Loucy (cell line): Measurements from ENCODE around the gene ERFL.

Experiments used
- H2AFZ ChIP-seq: fragments of 200-600 bp; sonication (generic); 2 replicates; pipeline ENCODE4 v1.6.0; 2016; ENCODE audit warnings: antibody characterized with exemption, mild to moderate bottlenecking, low read length, moderate library complexity
- H3F3A ChIP-seq: fragments of 200-600 bp; 2 replicates; pipeline ENCODE4 v1.6.0; 2016; ENCODE audit warnings: antibody characterized with exemption, low read depth, mild to moderate bottlenecking
- H3K27me3 ChIP-seq: fragments of 200-600 bp; sonication (generic); 2 replicates; pipeline ENCODE4 v1.6.1; 2014; ENCODE audit warnings: low read length, mild to moderate bottlenecking; ENCODE audit not compliant: insufficient read depth, poor library complexity, severe bottlenecking
- H3K36me3 ChIP-seq: fragments of 200-600 bp; sonication (generic); 2 replicates; pipeline ENCODE4 v1.6.1; 2016; ENCODE audit warnings: low read length; ENCODE audit not compliant: insufficient read depth
- H3K4me1 ChIP-seq: fragments of 200-600 bp; sonication (generic); 2 replicates; pipeline ENCODE4 v1.5.1; 2014; ENCODE audit warnings: low read length, mild to moderate bottlenecking; ENCODE audit not compliant: insufficient read depth, poor library complexity, severe bottlenecking
- H3K4me2 ChIP-seq: fragments of 200-600 bp; sonication (generic); 2 replicates; pipeline ENCODE4 v1.6.0; 2014; ENCODE audit warnings: antibody characterized with exemption, low read length, low read depth, mild to moderate bottlenecking; ENCODE audit not compliant: poor library complexity, severe bottlenecking
- H3K4me3 ChIP-seq: fragments of 200-600 bp; sonication (generic); 2 replicates; pipeline ENCODE4 v1.5.1; 2014; ENCODE audit warnings: low read length, mild to moderate bottlenecking, mixed read lengths; ENCODE audit not compliant: poor library complexity, severe bottlenecking
- H3K79me2 ChIP-seq: fragments of 200-600 bp; sonication (generic); 2 replicates; pipeline ENCODE4 v1.6.1; 2014; ENCODE audit warnings: low read length; ENCODE audit not compliant: insufficient read depth
- H3K9ac ChIP-seq: fragments of 200-600 bp; sonication (generic); 2 replicates; pipeline ENCODE4 v1.6.0; 2014; ENCODE audit warnings: mild to moderate bottlenecking, low read depth, low read length, moderate library complexity; ENCODE audit not compliant: poor library complexity, severe bottlenecking
- H3K9me2 ChIP-seq: fragments of 200-600 bp; sonication (generic); replicated peaks from 2 replicates; pipeline ENCODE4 v1.6.1; 2016; ENCODE audit warnings: low read depth, low read length, mixed read lengths
- H3K9me3 ChIP-seq: fragments of 200-600 bp; sonication (generic); 2 replicates; pipeline ENCODE4 v1.6.1; 2014; ENCODE audit warnings: mild to moderate bottlenecking, antibody characterized with exemption, low read length, low read depth; ENCODE audit not compliant: insufficient read depth
- H4K20me1 ChIP-seq: fragments of 200-600 bp; sonication (generic); 2 replicates; pipeline ENCODE4 v1.6.0; 2014; ENCODE audit warnings: antibody characterized with exemption, low read length, mild to moderate bottlenecking; ENCODE audit not compliant: insufficient read depth, poor library complexity, severe bottlenecking
- EZH2phosphoT487 ChIP-seq: fragments of 200-600 bp; IDR thresholded peaks from 2 replicates; pipeline ENCODE4 v1.6.1; 2018; ENCODE audit warnings: antibody characterized with exemption, mild to moderate bottlenecking, moderate library complexity, borderline replicate concordance
- TF ChIP-seq, protein P1 (sequence below): fragments of 200-600 bp; sonication (generic); conservative IDR thresholded peaks from 2 replicates; pipeline ENCODE4 v1.5.1; 2014; ENCODE audit warnings: mild to moderate bottlenecking, antibody characterized with exemption, low read length

The ERFL gene

DNA sequence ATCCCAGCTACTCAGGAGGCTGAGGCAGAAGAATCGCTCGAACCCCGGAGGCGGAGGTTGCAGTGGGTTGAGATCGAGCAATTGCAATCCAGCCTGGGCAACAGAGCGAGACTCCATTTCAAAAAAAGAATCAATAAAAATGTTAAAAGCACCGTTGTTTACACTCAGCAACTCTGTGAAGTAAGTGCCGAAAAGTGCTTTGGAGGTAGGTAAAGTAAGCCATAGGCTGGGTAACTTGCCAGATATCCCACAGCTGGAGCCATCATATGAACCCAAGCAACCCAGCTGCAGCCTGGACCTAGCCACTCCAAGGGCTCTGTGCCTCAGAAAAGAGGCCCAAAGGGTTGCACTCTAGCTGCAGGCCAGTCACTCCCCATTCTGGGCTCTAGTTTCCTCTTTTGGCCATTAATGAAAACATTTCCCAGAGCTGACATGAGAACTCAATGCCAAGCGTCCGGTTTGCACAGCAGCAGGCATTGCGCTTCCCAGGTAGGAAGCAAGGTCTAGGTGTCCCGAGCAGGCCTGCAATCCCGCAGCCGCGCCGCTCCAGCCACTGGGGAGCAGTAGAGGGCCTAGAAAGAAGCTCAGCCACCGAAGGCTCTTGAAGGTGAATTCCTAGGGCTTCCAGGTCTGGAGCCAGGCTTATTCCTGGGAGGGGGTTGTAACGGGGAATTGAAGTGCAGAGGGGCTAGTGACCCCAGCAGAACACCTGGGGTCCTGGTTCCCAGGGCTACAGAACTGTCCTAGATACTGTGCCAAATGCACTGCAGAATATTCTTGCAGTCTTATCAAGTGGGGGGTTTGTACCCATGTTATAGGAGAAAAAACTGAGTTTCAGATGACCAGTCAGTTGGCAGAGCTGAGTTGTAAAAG lies 55.2 kb downstream of the ERFL start:
- TF ChIP-seq, protein P1, sequence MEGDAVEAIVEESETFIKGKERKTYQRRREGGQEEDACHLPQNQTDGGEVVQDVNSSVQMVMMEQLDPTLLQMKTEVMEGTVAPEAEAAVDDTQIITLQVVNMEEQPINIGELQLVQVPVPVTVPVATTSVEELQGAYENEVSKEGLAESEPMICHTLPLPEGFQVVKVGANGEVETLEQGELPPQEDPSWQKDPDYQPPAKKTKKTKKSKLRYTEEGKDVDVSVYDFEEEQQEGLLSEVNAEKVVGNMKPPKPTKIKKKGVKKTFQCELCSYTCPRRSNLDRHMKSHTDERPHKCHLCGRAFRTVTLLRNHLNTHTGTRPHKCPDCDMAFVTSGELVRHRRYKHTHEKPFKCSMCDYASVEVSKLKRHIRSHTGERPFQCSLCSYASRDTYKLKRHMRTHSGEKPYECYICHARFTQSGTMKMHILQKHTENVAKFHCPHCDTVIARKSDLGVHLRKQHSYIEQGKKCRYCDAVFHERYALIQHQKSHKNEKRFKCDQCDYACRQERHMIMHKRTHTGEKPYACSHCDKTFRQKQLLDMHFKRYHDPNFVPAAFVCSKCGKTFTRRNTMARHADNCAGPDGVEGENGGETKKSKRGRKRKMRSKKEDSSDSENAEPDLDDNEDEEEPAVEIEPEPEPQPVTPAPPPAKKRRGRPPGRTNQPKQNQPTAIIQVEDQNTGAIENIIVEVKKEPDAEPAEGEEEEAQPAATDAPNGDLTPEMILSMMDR: peak; percentile 89
- TF ChIP-seq EZH2phosphoT487: no peak
- H4K20me1 ChIP-seq: peaks cover 23% of the 10 kb centered on the region
- H2AFZ ChIP-seq: no peak overlapping the region
- H3K9me3 ChIP-seq: no peaks in the 10 kb centered on the region
- H3K4me2 ChIP-seq: no peak overlapping the region
- peaks cover 43% of the 10 kb centered on the region; the same call in 1 of the 2 replicates for H3K36me3 ChIP-seq
- peaks cover 21% of the 10 kb centered on the region for H3K79me2 ChIP-seq
- no peak overlapping the region for H3K9ac ChIP-seq
- H3K27me3 ChIP-seq: no peaks in the 10 kb centered on the region
- H3K9me2 ChIP-seq: no peaks in the 10 kb centered on the region
- no peak overlapping the region for H3K4me3 ChIP-seq
- peaks cover 22% of the 10 kb centered on the region; the same call in 1 of the 2 replicates for H3F3A ChIP-seq
- H3K4me1 ChIP-seq: peaks cover 28% of the 10 kb centered on the region

DNA sequence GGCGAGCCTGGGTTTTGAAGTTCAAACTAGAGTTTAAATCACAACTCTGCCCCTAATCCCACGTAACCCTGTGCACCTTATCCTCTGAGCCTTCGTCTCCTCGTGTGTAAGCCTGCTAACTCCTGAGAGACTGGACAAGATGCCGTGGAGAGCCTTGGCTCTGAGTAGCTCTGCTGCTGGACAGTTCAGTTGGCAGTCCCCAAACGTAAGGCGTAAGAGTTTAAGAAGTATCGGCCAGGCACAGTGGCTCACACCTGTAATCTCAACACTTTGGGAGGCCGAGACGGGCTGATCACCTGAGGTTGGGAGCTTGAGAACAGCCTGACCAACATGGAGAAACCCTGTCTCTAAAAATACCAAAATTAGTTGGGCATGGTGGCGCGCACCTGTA lies 55.9 kb downstream of the ERFL start:
- no peak for TF ChIP-seq EZH2phosphoT487
- TF ChIP-seq, protein P1: no peak
- H3K4me2 ChIP-seq: no peak overlapping the region
- no peak overlapping the region for H3K9ac ChIP-seq
- no peaks in the 10 kb centered on the region for H3K27me3 ChIP-seq
- H3K79me2 ChIP-seq: peaks cover 21% of the 10 kb centered on the region
- peaks cover 30% of the 10 kb centered on the region for H4K20me1 ChIP-seq
- H2AFZ ChIP-seq: no peak overlapping the region
- peaks cover 22% of the 10 kb centered on the region; the same call in 1 of the 2 replicates for H3F3A ChIP-seq
- no peaks in the 10 kb centered on the region for H3K9me3 ChIP-seq
- H3K36me3 ChIP-seq: peaks cover 50% of the 10 kb centered on the region; the same call in 1 of the 2 replicates
- no peaks in the 10 kb centered on the region for H3K9me2 ChIP-seq
- H3K4me1 ChIP-seq: peaks cover 26% of the 10 kb centered on the region
- no peak overlapping the region for H3K4me3 ChIP-seq

DNA sequence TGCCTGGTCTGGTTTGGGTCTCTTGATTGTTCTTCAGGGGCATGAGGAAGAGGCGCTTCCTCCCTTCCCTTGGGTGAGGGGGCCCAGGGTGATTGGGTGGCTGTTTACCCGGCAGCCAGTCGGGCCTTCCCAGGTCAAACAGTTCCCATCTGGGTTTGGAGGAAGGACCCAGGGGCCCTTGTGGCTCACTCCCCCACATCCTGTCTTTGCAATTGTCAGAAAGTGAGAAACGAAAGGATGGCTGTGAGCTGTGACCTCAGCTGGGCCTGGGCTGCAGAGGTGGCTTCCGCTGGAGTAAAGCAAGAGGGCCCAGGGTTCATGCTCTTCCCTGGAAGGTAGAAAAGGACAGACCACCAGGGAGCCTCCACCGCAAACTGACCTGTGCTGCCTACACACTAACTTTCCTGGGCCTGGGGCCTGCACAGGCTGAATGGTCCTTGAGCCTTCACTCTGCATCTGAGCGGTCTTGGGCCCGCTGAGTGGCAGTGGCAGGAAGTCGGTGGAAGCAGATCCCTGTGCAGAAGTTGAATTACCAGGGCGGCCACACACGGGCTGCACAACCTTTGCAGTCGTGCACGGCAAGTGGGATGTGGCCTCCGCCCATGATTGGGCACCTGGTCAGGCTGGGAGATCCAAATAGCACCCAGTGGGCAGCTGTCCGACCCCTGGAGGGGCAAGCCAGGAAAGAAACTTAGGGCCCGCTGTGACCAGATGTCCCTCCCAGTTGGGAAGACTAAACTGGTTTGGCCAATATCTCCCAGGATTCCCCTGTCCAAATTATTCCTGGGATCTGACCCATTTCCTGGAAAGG lies 56.5 kb downstream of the ERFL start:
- peaks cover 26% of the 10 kb centered on the region for H3K79me2 ChIP-seq
- H3K9me3 ChIP-seq: no peaks in the 10 kb centered on the region
- no peaks in the 10 kb centered on the region for H3K9me2 ChIP-seq
- H3K4me2 ChIP-seq: no peak overlapping the region
- peaks cover 22% of the 10 kb centered on the region; the same call in 1 of the 2 replicates for H3F3A ChIP-seq
- no peak overlapping the region for H3K4me3 ChIP-seq
- H3K9ac ChIP-seq: no peak overlapping the region
- peaks cover 20% of the 10 kb centered on the region for H3K4me1 ChIP-seq
- H3K36me3 ChIP-seq: peaks cover 52% of the 10 kb centered on the region; the same call in 1 of the 2 replicates
- no peak overlapping the region for H2AFZ ChIP-seq
- TF ChIP-seq, protein P1: no peak
- TF ChIP-seq EZH2phosphoT487: no peak
- H4K20me1 ChIP-seq: peaks cover 36% of the 10 kb centered on the region
- no peaks in the 10 kb centered on the region for H3K27me3 ChIP-seq
